ENCODE measurements around the gene TMEM203.

TMEM203 gene

DNA sequence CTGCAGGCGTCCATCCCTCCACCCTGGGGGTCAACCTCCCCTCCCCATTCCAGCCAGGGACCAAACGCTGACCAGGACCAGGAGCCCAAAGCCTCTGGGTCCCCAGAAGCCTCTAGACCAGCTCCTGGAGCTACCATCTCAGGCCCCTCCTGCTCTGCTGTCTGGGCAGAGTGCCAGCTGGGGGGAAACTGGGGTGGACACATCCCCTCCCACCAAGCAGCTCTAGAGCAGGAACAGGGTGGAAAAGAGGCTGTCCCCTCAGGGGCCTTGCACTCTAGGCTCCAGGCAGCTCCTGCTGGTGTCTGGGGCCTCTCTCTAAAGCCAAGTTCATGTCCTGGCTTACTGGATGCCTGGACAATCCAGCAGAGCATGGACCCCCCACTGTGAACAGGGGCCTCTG, 12.6 kb downstream of the TMEM203 start:
- TF ChIP-seq, protein P1, sequence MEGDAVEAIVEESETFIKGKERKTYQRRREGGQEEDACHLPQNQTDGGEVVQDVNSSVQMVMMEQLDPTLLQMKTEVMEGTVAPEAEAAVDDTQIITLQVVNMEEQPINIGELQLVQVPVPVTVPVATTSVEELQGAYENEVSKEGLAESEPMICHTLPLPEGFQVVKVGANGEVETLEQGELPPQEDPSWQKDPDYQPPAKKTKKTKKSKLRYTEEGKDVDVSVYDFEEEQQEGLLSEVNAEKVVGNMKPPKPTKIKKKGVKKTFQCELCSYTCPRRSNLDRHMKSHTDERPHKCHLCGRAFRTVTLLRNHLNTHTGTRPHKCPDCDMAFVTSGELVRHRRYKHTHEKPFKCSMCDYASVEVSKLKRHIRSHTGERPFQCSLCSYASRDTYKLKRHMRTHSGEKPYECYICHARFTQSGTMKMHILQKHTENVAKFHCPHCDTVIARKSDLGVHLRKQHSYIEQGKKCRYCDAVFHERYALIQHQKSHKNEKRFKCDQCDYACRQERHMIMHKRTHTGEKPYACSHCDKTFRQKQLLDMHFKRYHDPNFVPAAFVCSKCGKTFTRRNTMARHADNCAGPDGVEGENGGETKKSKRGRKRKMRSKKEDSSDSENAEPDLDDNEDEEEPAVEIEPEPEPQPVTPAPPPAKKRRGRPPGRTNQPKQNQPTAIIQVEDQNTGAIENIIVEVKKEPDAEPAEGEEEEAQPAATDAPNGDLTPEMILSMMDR (IDR thresholded peaks at IDR 0.05; ENCODE audit: low read depth, low read length): no peak
- no peak for TF ChIP-seq POLR2A (IDR thresholded peaks at IDR 0.05; ENCODE audit: extremely low read depth, insufficient read length)
- TF ChIP-seq, protein P2, sequence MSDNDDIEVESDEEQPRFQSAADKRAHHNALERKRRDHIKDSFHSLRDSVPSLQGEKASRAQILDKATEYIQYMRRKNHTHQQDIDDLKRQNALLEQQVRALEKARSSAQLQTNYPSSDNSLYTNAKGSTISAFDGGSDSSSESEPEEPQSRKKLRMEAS (IDR thresholded peaks at IDR 0.05; ENCODE audit: low read depth, low read length): no peak
- DNase-seq (ENCODE audit: low read depth): no peak
- no peak overlapping the region for H3K4me3 ChIP-seq (ENCODE audit: low read depth, low read length)

DNA sequence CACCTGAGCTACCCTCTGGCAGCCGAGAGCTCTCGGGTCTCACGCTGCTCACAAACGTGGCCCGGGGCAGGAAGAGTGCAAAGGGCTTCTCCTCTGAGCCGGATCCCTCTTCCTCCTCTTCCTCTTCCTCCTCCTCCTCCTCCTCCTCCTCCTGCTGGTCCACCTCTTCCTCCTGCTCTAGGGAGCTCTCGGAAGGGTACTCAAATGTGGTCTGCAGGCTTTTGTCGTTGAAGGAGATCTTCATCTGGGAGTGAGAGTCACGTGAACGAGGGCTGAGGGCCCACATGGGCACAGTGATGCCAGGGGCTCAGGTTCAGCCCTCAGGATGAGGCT, 13.0 kb downstream of the TMEM203 start:
- DNase-seq (ENCODE audit: low read depth): no peak
- TF ChIP-seq POLR2A (IDR thresholded peaks at IDR 0.05; ENCODE audit: extremely low read depth, insufficient read length): no peak
- TF ChIP-seq, protein P2 (IDR thresholded peaks at IDR 0.05; ENCODE audit: low read depth, low read length): no peak
- TF ChIP-seq MYC (IDR thresholded peaks at IDR 0.05; ENCODE audit: low read depth, low read length): no peak
- TF ChIP-seq, protein P1 (IDR thresholded peaks at IDR 0.05; ENCODE audit: low read depth, low read length): no peak
- no peak overlapping the region for H3K4me3 ChIP-seq (ENCODE audit: low read depth, low read length)

DNA sequence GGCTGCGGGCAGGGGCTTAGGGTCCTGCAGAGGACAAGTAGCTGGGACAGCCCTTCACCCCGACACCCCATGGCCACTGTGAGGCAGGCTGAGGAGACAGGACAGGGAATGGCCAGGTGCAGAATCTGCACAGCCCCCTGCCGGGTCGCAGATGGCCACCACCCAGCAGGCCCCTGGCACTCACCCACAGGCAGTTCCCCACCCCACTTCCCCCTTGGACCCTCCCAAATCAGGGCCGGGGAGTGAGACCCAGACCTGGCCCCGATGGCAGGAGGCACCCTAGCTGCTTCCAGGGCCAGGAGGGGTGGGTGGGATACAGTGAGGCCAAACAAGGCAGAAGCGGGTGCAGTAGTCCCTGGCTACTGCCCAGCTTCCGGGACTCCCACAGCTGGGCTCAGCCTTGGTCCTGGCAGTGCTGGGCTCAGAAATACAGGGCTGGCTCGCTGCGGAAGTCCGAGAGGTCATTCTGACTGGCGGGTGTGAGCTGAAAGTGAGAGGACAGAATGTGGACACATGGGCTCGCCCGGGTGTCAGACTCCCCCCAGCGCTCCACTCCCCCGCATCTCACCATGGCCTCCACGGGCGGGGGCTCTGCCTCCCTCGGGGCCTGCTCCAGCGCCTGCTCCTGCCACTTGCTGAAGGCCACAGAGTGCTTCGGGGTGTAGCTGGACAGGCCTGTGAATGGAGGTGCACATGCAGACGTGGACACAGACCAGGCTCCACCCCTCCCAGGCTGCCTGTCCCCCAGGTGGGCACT, 13.6 kb downstream of the TMEM203 start:
- no peak for DNase-seq (ENCODE audit: low read depth)
- TF ChIP-seq, protein P1 (IDR thresholded peaks at IDR 0.05; ENCODE audit: low read depth, low read length): no peak
- TF ChIP-seq MYC (IDR thresholded peaks at IDR 0.05; ENCODE audit: low read depth, low read length) (no peak), POLR2A (IDR thresholded peaks at IDR 0.05; ENCODE audit: extremely low read depth, insufficient read length) (no peak)
- TF ChIP-seq, protein P2 (IDR thresholded peaks at IDR 0.05; ENCODE audit: low read depth, low read length): no peak
- H3K4me3 ChIP-seq (ENCODE audit: low read depth, low read length): no peak overlapping the region

DNA sequence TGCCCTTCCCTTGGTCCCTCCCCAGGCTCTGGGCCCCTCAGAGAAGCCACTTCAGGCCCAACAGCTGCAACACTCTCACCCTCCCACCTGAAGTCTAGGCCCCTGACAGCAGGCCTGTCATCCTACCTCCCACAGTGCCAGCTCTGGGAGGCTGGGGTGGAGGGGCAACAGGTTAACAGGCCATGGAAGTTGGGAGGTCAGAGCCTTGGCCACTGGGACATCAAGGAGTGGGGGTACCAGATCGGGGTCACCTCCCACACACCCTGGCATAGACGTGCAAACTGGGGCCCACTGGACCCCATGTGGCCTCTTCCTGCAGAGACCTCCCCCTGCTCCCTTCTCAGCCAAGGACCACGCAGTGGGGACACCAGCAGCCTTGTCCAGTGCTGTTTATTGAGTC, 14.2 kb downstream of the TMEM203 start:
- TF ChIP-seq MYC (IDR thresholded peaks at IDR 0.05; ENCODE audit: low read depth, low read length) (no peak), POLR2A (IDR thresholded peaks at IDR 0.05; ENCODE audit: extremely low read depth, insufficient read length) (no peak)
- TF ChIP-seq, protein P2 (IDR thresholded peaks at IDR 0.05; ENCODE audit: low read depth, low read length): no peak
- DNase-seq (ENCODE audit: low read depth): no peak
- no peak overlapping the region for H3K4me3 ChIP-seq (ENCODE audit: low read depth, low read length)

DNA sequence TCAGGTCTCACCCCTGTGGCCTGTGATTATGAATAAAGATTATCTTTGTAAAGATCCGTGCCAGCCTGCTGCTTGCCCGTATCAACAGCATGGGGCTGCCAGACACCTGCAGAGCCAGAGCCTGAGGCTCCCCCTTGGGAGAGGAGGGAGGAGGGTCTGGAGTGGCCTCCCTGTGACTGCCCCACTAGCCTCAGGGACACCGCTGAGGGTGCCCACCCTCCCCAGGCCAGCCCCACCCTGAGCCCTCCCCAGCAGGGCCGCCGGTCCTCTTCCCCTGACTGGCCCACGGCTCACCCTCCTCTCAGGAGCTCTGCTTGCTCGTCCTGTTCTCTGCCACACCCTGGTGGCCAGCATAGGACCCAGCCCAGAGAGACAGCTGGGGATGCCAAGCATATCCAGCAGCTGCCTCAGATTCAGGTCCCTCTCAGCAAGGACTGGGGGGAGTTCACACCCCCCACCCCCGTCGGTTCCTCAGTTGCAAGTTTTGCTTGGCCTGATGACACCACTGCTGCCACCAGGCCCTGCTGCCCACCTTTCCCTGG, 15.1 kb downstream of the TMEM203 start:
- TF ChIP-seq POLR2A (IDR thresholded peaks at IDR 0.05; ENCODE audit: extremely low read depth, insufficient read length): no peak
- TF ChIP-seq, protein P1 (IDR thresholded peaks at IDR 0.05; ENCODE audit: low read depth, low read length): peak; percentile 17
- H3K4me3 ChIP-seq (ENCODE audit: low read depth, low read length): no peak overlapping the region
- peak; percentile 38 for DNase-seq (ENCODE audit: low read depth)

DNA sequence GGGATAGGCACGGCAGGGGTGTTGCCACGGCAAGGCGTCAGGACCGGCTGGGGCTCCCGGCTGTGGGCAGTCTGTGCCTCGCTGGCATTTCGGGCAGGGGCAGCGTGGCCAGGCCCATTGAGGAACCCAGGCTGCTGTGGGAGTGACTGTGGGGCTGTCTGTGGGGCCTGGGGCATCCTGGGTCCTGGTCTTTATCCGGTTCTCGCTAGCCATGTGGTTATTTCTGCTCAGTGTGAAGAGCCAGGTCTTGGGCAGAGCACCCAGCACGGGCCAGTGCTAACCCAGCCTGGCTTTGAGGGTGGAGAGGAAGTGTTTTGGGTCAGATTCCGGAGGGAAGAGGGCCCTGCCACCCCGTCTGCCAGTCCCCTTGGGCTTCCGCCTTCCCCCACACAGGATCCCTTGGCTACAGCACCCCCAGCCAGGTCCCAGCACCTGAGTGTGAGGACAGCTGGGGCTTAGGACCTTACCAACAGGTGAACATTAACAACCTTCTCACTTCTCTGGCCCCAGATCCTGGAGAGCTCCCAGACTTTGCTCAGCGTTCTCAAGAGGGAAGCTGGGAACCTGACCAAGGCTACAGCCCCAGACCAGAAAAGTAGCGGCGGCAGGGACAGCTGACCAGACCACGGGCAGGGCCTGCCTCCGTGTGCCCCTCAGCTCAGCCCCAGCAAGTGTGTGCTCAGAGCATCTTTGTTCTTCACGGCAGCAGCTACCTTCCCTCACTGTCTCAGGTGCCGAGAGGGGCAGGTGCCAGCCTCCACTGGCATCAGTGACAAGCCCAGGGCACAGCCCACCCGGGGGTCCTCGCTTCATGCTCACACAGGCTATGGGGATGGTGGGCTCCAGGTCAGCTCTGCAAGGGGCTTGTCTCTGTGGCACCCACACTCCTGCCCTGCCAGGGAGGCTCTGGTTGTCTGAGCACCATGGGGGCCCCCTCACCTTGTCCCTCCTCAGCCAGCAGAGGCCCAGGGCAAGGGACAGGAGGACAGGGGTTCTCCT, 15.9 kb downstream of the TMEM203 start:
- no peak for TF ChIP-seq MYC (IDR thresholded peaks at IDR 0.05; ENCODE audit: low read depth, low read length)
- TF ChIP-seq, protein P1 (IDR thresholded peaks at IDR 0.05; ENCODE audit: low read depth, low read length): no peak
- TF ChIP-seq, protein P2 (IDR thresholded peaks at IDR 0.05; ENCODE audit: low read depth, low read length): no peak
- TF ChIP-seq POLR2A (IDR thresholded peaks at IDR 0.05; ENCODE audit: extremely low read depth, insufficient read length): no peak
- H3K4me3 ChIP-seq (ENCODE audit: low read depth, low read length): peak overlapping the region; percentile 90
- no peak for DNase-seq (ENCODE audit: low read depth)
